IMR-90 (cell line): ENCODE measurements around the gene NDUFV2. TPM values are rescaled to one million over a fixed set of nuclear protein-coding genes. Genes with fewer than 3 reads are reported as not detected.

Experiments
- ATAC-seq: fragments of 200-7000 bp; cut with Tn5 transposase; 2 replicates; pipeline ENCODE4 v1.9.1; 2020; ENCODE audit warnings: low read depth, mild to moderate bottlenecking, moderate library complexity
- BruUV-seq: library from RNA; stranded (reverse); fragments of 400-500 nt; replicated peaks from 2 replicates; lab custom pipeline; 2021; lab: Mats Ljungman, UMichigan
- CTCF ChIA-PET: fragments of 300-600 bp; formaldehyde crosslinking; extraction: SDS; loops from one replicate; lab custom pipeline; 2021; ENCODE audit warnings: antibody characterized with exemption; lab: Yijun Ruan, JAX
- POLR2A ChIA-PET: fragments of 300-600 bp; sonication (Branson Sonifier 250); formaldehyde crosslinking; loops from one replicate; lab custom pipeline; 2022; ENCODE audit warnings: antibody characterized with exemption; ENCODE audit not compliant: unreplicated experiment; lab: Charles Lee
- DNase-seq: peaks from one replicate; pipeline ENCODE4 v3.0.0; 2013
- H2AFZ ChIP-seq: replicated peaks from 2 replicates; pipeline ENCODE3; 2013; ENCODE audit warnings: low read length, mild to moderate bottlenecking; ENCODE audit not compliant: poor library complexity
- H2AK5ac ChIP-seq: 2 replicates; pipeline ENCODE4 v1.6.1; 2013; ENCODE audit warnings: low read depth, low read length, inconsistent platforms
- H2AK9ac ChIP-seq: replicated peaks from 2 replicates; pipeline ENCODE3; 2013; ENCODE audit warnings: mild to moderate bottlenecking, low read depth, low read length, moderate library complexity; ENCODE audit not compliant: poor library complexity
- H2BK120ac ChIP-seq: 2 replicates; pipeline ENCODE4 v1.6.1; 2013; ENCODE audit warnings: low read depth, low read length, inconsistent platforms
- H2BK15ac ChIP-seq: 3 replicates; pipeline ENCODE4 v1.6.1; 2013; ENCODE audit warnings: low read depth, low read length, inconsistent platforms
- H2BK20ac ChIP-seq: 2 replicates; pipeline ENCODE4 v1.6.1; 2013; ENCODE audit warnings: low read depth, mild to moderate bottlenecking, inconsistent platforms, low read length, moderate library complexity
- H2BK5ac ChIP-seq: 2 replicates; pipeline ENCODE4 v1.6.1; 2013; ENCODE audit warnings: mild to moderate bottlenecking, low read depth, low read length, inconsistent platforms; ENCODE audit not compliant: poor library complexity, severe bottlenecking
- H3K14ac ChIP-seq: replicated peaks from 2 replicates; pipeline ENCODE4 v1.6.1; 2013; ENCODE audit warnings: low read depth, low read length, inconsistent platforms
- H3K18ac ChIP-seq: 2 replicates; pipeline ENCODE4 v1.6.1; 2013; ENCODE audit warnings: low read depth, low read length, control low read depth
- H3K23ac ChIP-seq: 2 replicates; pipeline ENCODE4 v1.6.1; 2013; ENCODE audit warnings: low read depth, low read length, inconsistent platforms
- H3K27ac ChIP-seq: 2 replicates; pipeline ENCODE4 v1.5.1; 2013; ENCODE audit warnings: mild to moderate bottlenecking, control low read depth, low read length; ENCODE audit not compliant: insufficient read depth
- H3K27me3 ChIP-seq: 2 replicates; pipeline ENCODE4 v1.6.1; 2013; ENCODE audit warnings: low read length; ENCODE audit not compliant: control insufficient read depth, insufficient read depth
- H3K36me3 ChIP-seq: 2 replicates; pipeline ENCODE4 v1.6.1; 2013; ENCODE audit warnings: low read length, mixed read lengths; ENCODE audit not compliant: control insufficient read depth, insufficient read depth
- H3K4ac ChIP-seq: 2 replicates; pipeline ENCODE4 v1.6.1; 2013; ENCODE audit warnings: low read depth, low read length, inconsistent platforms
- H3K4me1 ChIP-seq: 2 replicates; pipeline ENCODE4 v1.6.1; 2013; ENCODE audit warnings: low read length, mixed read lengths; ENCODE audit not compliant: control insufficient read depth, insufficient read depth
- H3K4me2 ChIP-seq: 2 replicates; pipeline ENCODE4 v1.6.1; 2013; ENCODE audit warnings: low read depth, mild to moderate bottlenecking, control low read depth, low read length, moderate library complexity
- H3K4me3 ChIP-seq: 2 replicates; pipeline ENCODE4 v1.5.1; 2013; ENCODE audit warnings: low read depth, mild to moderate bottlenecking, control low read depth, low read length, moderate library complexity; ENCODE audit not compliant: insufficient read depth
- H3K56ac ChIP-seq: 2 replicates; pipeline ENCODE4 v1.6.1; 2013; ENCODE audit warnings: low read length, inconsistent platforms; ENCODE audit not compliant: insufficient read depth; ENCODE audit errors: extremely low read depth
- H3K79me1 ChIP-seq, 2 experiments: 2 replicates each; pipeline ENCODE4 v1.6.1; 2013; ENCODE audit warnings: low read length in 2 of 2, inconsistent platforms in 1 of 2, low read depth in 1 of 2
- H3K9ac ChIP-seq: 2 replicates; pipeline ENCODE4 v1.6.1; 2013; ENCODE audit warnings: low read depth, low read length, control low read depth
- H3K9me1 ChIP-seq: 2 replicates; pipeline ENCODE4 v1.6.1; 2013; ENCODE audit warnings: low read length, inconsistent platforms; ENCODE audit not compliant: insufficient read depth
- H3K9me3 ChIP-seq: 2 replicates; pipeline ENCODE4 v1.6.1; 2013; ENCODE audit warnings: low read length; ENCODE audit not compliant: control insufficient read depth, insufficient read depth
- H4K20me1 ChIP-seq: 2 replicates; pipeline ENCODE4 v1.6.1; 2013; ENCODE audit warnings: low read length, inconsistent platforms; ENCODE audit not compliant: insufficient read depth
- H4K5ac ChIP-seq: 2 replicates; pipeline ENCODE4 v1.6.1; 2013; ENCODE audit warnings: mild to moderate bottlenecking, low read depth, low read length, control low read depth
- H4K8ac ChIP-seq, 2 experiments: 2 replicates each; pipeline ENCODE4 v1.6.1; 2013; ENCODE audit warnings: low read depth in 2 of 2, low read length in 2 of 2, control low read depth in 1 of 2, inconsistent platforms in 1 of 2
- H4K91ac ChIP-seq: 2 replicates; pipeline ENCODE4 v1.6.1; 2013; ENCODE audit warnings: low read depth, low read length, inconsistent platforms; ENCODE audit not compliant: insufficient read depth
- MAFK ChIP-seq: IDR thresholded peaks from 2 replicates; pipeline ENCODE4 v1.6.1; 2012; ENCODE audit warnings: low read depth, low read length, improper control_type of control experiment
- MAZ ChIP-seq: IDR thresholded peaks from 2 replicates; pipeline ENCODE4 v1.6.1; 2012; ENCODE audit warnings: low read depth, mild to moderate bottlenecking, low read length, improper control_type of control experiment, moderate library complexity, borderline replicate concordance
- RCOR1 ChIP-seq: IDR thresholded peaks from 2 replicates; pipeline ENCODE4 v1.6.1; 2012; ENCODE audit warnings: mild to moderate bottlenecking, low read length, improper control_type of control experiment; ENCODE audit not compliant: insufficient replicate concordance
- WGBS, 2 experiments: methylation state at CpG; one replicate each; pipeline versions ENCODE4 v1.1.5 to v1.1.7; 2013; ENCODE audit warnings: missing lambda C conversion rate in 2 of 2; ENCODE audit not compliant: insufficient read length in 1 of 2; ENCODE audit errors: extremely low coverage in 2 of 2; 5-methylcytosine and 5-hydroxymethylcytosine counted together
- dilution Hi-C: fragments of 300-500 bp; cut with HindIII; formaldehyde crosslinking; loops from one replicate; pipeline ENCODE4 v1.14.3; 2018; ENCODE audit warnings: low sequenced_read_pairs; ENCODE audit not compliant: unreplicated experiment
- in situ Hi-C: fragments of 300-500 bp; cut with MboI; formaldehyde crosslinking; loops from 3 replicates; pipeline ENCODE4 v1.14.3; 2019; ENCODE audit warnings: low sequenced_read_pairs, inconsistent platforms, mixed read lengths
- intact Hi-C: fragments of 100-400 bp; cut with micrococcal nuclease; formaldehyde crosslinking; loops from 2 replicates; pipeline ENCODE4 v1.10.0; 2022
- polyA plus RNA-seq, 3 experiments: library from polyadenylated mRNA; depleted of rRNA; stranded (reverse); fragments of >200 nt; gene quantifications; 2 replicates each; pipeline ENCODE4 v1.2.3, GENCODE V29; 2012; ENCODE audit warnings: low replicate concordance in 1 of 3
- total RNA-seq: library from RNA; depleted of rRNA; stranded (reverse); fragments of >200 nt; gene quantifications from 2 replicates; pipeline ENCODE4 v1.2.3, GENCODE V29; 2012

Gene NDUFV2
- total and polyA plus RNA-seq, 2 of the 4 experiments (the other 2 are of a cell fraction): 106 to 126 TPM

DNA sequence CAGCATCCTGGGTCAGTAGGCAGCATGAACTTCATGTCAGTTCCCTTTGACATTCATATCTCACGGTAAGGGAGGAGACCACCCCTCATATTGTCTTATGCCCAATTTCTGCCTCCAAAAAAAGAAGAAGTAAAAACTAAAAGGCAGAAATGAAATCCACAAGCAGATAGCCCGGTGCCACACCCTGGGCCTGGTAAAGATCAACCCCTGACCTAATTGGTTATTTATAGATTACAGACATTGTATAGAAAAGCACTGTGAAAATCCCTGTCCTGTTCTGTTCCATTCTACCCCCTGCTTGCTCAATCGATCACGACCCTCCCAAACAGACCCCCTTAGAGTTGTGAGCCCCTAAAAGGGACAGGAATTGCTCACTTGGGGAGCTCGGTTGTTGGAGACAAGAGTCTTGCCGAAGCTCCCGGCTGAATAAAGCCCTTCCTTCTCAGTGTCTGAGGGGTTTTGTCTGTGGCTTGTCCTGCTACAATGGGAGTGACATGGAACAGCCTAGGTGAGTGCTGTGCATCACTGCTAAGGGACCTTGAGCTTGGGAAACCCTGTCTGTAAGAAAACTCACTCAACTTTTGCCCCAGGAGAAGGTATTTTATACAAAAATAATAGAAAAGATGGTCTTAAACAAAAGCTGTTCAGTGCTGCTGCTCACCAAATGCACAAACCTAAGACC lies 11.1 kb downstream of the NDUFV2 start:
- no peak overlapping the region for H3K4me2 ChIP-seq
- H2BK5ac ChIP-seq: no peak overlapping the region
- dilution Hi-C loops: no loop called here
- no peaks in the 10 kb centered on the region for H3K9me3 ChIP-seq
- no peak overlapping the region for H2BK15ac ChIP-seq
- no peaks in the 10 kb centered on the region for H3K27me3 ChIP-seq
- no peak overlapping the region for H3K27ac ChIP-seq
- no peak overlapping the region for H3K18ac ChIP-seq
- H3K4ac ChIP-seq: no peak overlapping the region
- H3K9ac ChIP-seq: no peak overlapping the region
- no peak overlapping the region; the same call in 1 of the 2 replicates for H3K23ac ChIP-seq
- no peak overlapping the region for H4K91ac ChIP-seq
- no peak overlapping the region for H3K4me3 ChIP-seq
- no peak for DNase-seq
- ATAC-seq: no peak
- H3K4me1 ChIP-seq: peaks cover 23% of the 10 kb centered on the region
- no peak overlapping the region for H2AFZ ChIP-seq
- peaks cover 0 to 59% of the 10 kb centered on the region in 2 experiments; a peak in 2 of 4 replicates for H3K79me1 ChIP-seq
- WGBS, 2 experiments: 100% methylated on average over 3 of the region's 7 CpGs; no CpG with 5 or more reads in 1 of the 2 experiments
- no peak overlapping the region for H2AK9ac ChIP-seq
- peaks cover 84% of the 10 kb centered on the region for H4K20me1 ChIP-seq
- peak overlapping the region in 1 of 2 experiments; percentile 11; a peak in 1 of 4 replicates for H4K8ac ChIP-seq
- CTCF ChIA-PET: no interaction called here
- peak overlapping the region; percentile 64; the same call in 1 of the 2 replicates for H2AK5ac ChIP-seq
- no peak overlapping the region for H3K56ac ChIP-seq
- in situ Hi-C loops: no loop called here
- intact Hi-C loops: no loop called here
- BruUV-seq: TSS peak; percentile 9
- no peak overlapping the region for H4K5ac ChIP-seq
- H2BK20ac ChIP-seq: no peak overlapping the region
- POLR2A ChIA-PET: no interaction called here
- H2BK120ac ChIP-seq: no peak overlapping the region
- H3K14ac ChIP-seq: no peak overlapping the region
- TF ChIP-seq RCOR1 (no peak), MAFK (no peak), MAZ (no peak)
- peaks cover 10% of the 10 kb centered on the region for H3K9me1 ChIP-seq
- H3K36me3 ChIP-seq: peaks cover 3% of the 10 kb centered on the region
